IPS-18c (cell line): ENCODE measurements around the gene METTL27.
"Not testable (repeated sequence)": the region's sequence is repeated elsewhere in the genome, so short reads cannot be mapped to it uniquely, and the experiment has no call there.

ENCODE experiments used
- H3K4me3 ChIP-seq: 2 replicates; pipeline ENCODE4 v1.7.0; 2013; ENCODE audit warnings: low read depth, mild to moderate bottlenecking, low read length, moderate library complexity; ENCODE audit not compliant: insufficient read depth
- H3K9me3 ChIP-seq: one replicate; pipeline ENCODE4 v1.6.1; 2013; ENCODE audit warnings: mild to moderate bottlenecking, low read length, moderate library complexity; ENCODE audit not compliant: control insufficient read depth, insufficient read depth

Gene METTL27

GRCh38 chr7:73830681-73831583, 11.4 kb downstream of the METTL27 start, which contains the start of gene CLDN4:
CLDN4 (plus strand) TSS chr7:73830996; CDS start chr7:73831202, 206 bp downstream.
- Histone ChIP-seq H3K4me3 (peak within 1 kb of the TSS; percentile 48), H3K9me3 (peaks cover 2% of the 10 kb centered on the region)

GRCh38 chr7:73829921-73830680, 12.2 kb downstream of the METTL27 start:
- Histone ChIP-seq H3K4me3 (no peak overlapping the region), H3K9me3 (peaks cover 2% of the 10 kb centered on the region)

GRCh38 chr7:73829505-73829904, 12.8 kb downstream of the METTL27 start:
- Histone ChIP-seq H3K9me3 (no peaks in the 10 kb centered on the region), H3K4me3 (no peak overlapping the region)

GRCh38 chr7:73828972-73829371, 13.3 kb downstream of the METTL27 start:
- Histone ChIP-seq H3K9me3 (no peaks in the 10 kb centered on the region), H3K4me3 (no peak overlapping the region)

GRCh38 chr7:73828107-73828803, 14.1 kb downstream of the METTL27 start:
- H3K9me3 ChIP-seq: no peaks in the 10 kb centered on the region
- no peak overlapping the region for H3K4me3 ChIP-seq

- Histone ChIP-seq H3K9me3 (no peaks in the 10 kb centered on the region), H3K4me3 (no peak overlapping the region; the same call in 1 of the 2 replicates)
Observed at GRCh38 chr7:73827567-73828106, 14.7 kb downstream of the METTL27 start.

- peaks cover 2% of the 10 kb centered on the region for H3K9me3 ChIP-seq
- H3K4me3 ChIP-seq: no peak overlapping the region
Observed at GRCh38 chr7:73824986-73825385, 17.3 kb downstream of the METTL27 start.

GRCh38 chr7:73823873-73824592, 18.3 kb downstream of the METTL27 start:
- H3K4me3 ChIP-seq: no peak overlapping the region
- peaks cover 2% of the 10 kb centered on the region for H3K9me3 ChIP-seq

- H3K9me3 ChIP-seq: peaks cover 2% of the 10 kb centered on the region
- H3K4me3 ChIP-seq: no peak overlapping the region
Observed at GRCh38 chr7:73823257-73823656, 19.1 kb downstream of the METTL27 start.

GRCh38 chr7:73822319-73823173, 19.8 kb downstream of the METTL27 start:
- Histone ChIP-seq H3K4me3 (no peak overlapping the region), H3K9me3 (peaks cover 2% of the 10 kb centered on the region)

GRCh38 chr7:73821597-73822285, 20.6 kb downstream of the METTL27 start:
- H3K9me3 ChIP-seq, H3K4me3 ChIP-seq: not testable (repeated sequence)

- Histone ChIP-seq H3K9me3 (peaks cover 2% of the 10 kb centered on the region), H3K4me3 (no peak overlapping the region)
Observed at GRCh38 chr7:73820013-73820412, 22.3 kb downstream of the METTL27 start.

GRCh38 chr7:73817121-73817520, 25.2 kb downstream of the METTL27 start:
- Histone ChIP-seq H3K4me3 (no peak overlapping the region), H3K9me3 (peaks cover 2% of the 10 kb centered on the region)

GRCh38 chr7:73815436-73815835, 26.9 kb downstream of the METTL27 start:
- Histone ChIP-seq H3K4me3 (no peak overlapping the region), H3K9me3 (no peaks in the 10 kb centered on the region)

- no peaks in the 10 kb centered on the region for H3K9me3 ChIP-seq
- H3K4me3 ChIP-seq: no peak overlapping the region
Observed at GRCh38 chr7:73812996-73813395, 29.3 kb downstream of the METTL27 start.
